Uterus (tissue), 4 donors: ENCODE data around the gene SLC38A2. TPM values are rescaled to one million over a fixed set of nuclear protein-coding genes. Genes with fewer than 3 reads are reported as not detected.
"Not testable (repeated sequence)": the region's sequence is repeated elsewhere in the genome, so short reads cannot be mapped to it uniquely, and the experiment has no call there.

Experiments
- DNase-seq, 2 donors: peaks; one replicate each; pipeline ENCODE4 v3.0.0-alpha.2; 2019 to 2020
- H3K27ac ChIP-seq, 2 donors: fragments of 200-600 bp; sonication (generic); 1 replicate in 1 of 2; 2 replicates in 1 of 2; pipeline ENCODE4 v1.5.1; 2016 to 2018
- H3K27me3 ChIP-seq, 2 donors: fragments of 200-600 bp; sonication (generic); one replicate each; pipeline ENCODE4 v1.5.1; 2018 to 2019; ENCODE audit warnings: control low read depth in 1 of 2
- H3K36me3 ChIP-seq, 2 donors: fragments of 200-600 bp; sonication (generic); one replicate each; pipeline ENCODE4 v1.5.1; 2019; ENCODE audit warnings: control low read depth in 1 of 2
- H3K4me1 ChIP-seq, 2 donors: fragments of 200-600 bp; sonication (generic); one replicate each; pipeline ENCODE4 v1.5.1; 2018 to 2019; ENCODE audit warnings: control low read depth in 1 of 2
- H3K4me3 ChIP-seq, 2 donors: fragments of 200-600 bp; sonication (generic); 1 replicate in 1 of 2; 2 replicates in 1 of 2; pipeline ENCODE4 v1.5.1; 2018 to 2019; ENCODE audit warnings: mild to moderate bottlenecking in 1 of 2
- H3K9me3 ChIP-seq, 2 donors: fragments of 200-600 bp; sonication (generic); one replicate each; pipeline ENCODE4 v1.5.1; 2019; ENCODE audit warnings: control low read depth in 1 of 2
- POLR2A ChIP-seq, 2 donors: fragments of 450-650 bp; IDR thresholded peaks; one replicate each; pipeline ENCODE4 v1.6.1; 2016; ENCODE audit warnings: antibody characterized with exemption in 2 of 2, mild to moderate bottlenecking in 1 of 2, moderate library complexity in 1 of 2
- intact Hi-C: fragments of 100-400 bp; cut with DNase I; formaldehyde crosslinking; loops from one replicate; pipeline ENCODE4 v1.15.1; 2023; ENCODE audit warnings: low total_unique reads
- total RNA-seq, 4 donors: library from RNA; depleted of rRNA in 3 of 4; stranded (reverse); fragments of >200 nt in 3 of 4; gene quantifications; one replicate each; pipeline versions ENCODE4 v1.1.0 to v1.2.4, GENCODE V29; 2014 to 2023
- TF ChIP-seq, protein P1 (sequence below), 4 experiments: fragments of 200-600 bp in 2 of 4; fragments of 450-650 bp in 2 of 4; sonication (generic) in 2 of 4; IDR thresholded peaks; one replicate each; pipeline ENCODE4 v1.5.1; 2016 to 2019; ENCODE audit warnings: antibody characterized with exemption in 4 of 4, mild to moderate bottlenecking in 2 of 4, moderate library complexity in 1 of 4
- donor health status: DM: yes; HTN: yes; CAD: no.

SLC38A2 gene
- total RNA-seq, 4 donors from 2014 or later: 234 to 487 (median 372) TPM

DNA sequence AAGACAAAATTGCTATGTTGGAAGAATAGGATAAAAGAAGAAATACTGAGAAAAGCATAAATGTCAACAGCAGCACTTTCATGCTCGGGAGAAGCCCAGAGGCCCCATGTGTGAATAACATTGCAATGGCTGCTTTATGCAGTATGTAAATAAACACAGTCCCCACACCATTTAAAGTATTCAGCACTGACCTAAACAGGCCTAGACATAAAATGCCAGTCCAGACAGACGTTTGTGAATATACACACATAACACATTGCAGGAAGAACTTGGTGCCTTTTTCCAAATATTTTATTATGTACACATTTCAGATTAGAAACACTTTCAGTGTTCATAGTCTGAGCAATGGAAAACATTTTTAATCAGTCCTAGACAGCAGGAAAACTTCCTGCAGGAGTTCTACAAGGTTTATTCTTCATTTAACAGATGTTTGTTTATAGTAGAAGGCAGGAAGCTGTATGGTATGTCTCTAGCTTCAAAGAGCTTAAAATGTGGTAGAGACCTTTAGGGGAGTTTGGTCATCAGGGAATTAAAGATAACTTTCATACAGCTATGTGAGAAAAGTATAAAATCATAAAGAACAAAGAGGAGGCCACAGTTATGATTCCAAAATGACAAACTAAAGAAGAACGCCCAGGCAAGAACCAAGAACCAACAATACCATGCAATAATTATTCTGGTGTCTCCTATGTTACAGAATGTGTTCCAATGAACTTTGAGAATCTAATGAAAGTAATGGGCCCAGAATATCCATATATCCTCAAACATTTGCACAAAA lies 30.6 kb upstream of the SLC38A2 start:
- peaks cover 14 to 23% of the 10 kb centered on the region in 2 donors for H3K4me1 ChIP-seq
- peak overlapping the region; percentile 86 to 97 for H3K27ac ChIP-seq
- no peaks in the 10 kb centered on the region for H3K9me3 ChIP-seq
- no peak for DNase-seq
- no peak overlapping the region for H3K4me3 ChIP-seq
- H3K36me3 ChIP-seq: no peaks in the 10 kb centered on the region
- no peaks in the 10 kb centered on the region for H3K27me3 ChIP-seq
- TF ChIP-seq, protein P1, sequence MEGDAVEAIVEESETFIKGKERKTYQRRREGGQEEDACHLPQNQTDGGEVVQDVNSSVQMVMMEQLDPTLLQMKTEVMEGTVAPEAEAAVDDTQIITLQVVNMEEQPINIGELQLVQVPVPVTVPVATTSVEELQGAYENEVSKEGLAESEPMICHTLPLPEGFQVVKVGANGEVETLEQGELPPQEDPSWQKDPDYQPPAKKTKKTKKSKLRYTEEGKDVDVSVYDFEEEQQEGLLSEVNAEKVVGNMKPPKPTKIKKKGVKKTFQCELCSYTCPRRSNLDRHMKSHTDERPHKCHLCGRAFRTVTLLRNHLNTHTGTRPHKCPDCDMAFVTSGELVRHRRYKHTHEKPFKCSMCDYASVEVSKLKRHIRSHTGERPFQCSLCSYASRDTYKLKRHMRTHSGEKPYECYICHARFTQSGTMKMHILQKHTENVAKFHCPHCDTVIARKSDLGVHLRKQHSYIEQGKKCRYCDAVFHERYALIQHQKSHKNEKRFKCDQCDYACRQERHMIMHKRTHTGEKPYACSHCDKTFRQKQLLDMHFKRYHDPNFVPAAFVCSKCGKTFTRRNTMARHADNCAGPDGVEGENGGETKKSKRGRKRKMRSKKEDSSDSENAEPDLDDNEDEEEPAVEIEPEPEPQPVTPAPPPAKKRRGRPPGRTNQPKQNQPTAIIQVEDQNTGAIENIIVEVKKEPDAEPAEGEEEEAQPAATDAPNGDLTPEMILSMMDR (IDR thresholded peaks at IDR 0.05): no peak
- no peak for TF ChIP-seq POLR2A (IDR thresholded peaks at IDR 0.05)
- intact Hi-C loops: loop anchor here (10.0 kb wide), 1 partner anchor 52 kb away; no protein-coding TSS in a partner anchor

DNA sequence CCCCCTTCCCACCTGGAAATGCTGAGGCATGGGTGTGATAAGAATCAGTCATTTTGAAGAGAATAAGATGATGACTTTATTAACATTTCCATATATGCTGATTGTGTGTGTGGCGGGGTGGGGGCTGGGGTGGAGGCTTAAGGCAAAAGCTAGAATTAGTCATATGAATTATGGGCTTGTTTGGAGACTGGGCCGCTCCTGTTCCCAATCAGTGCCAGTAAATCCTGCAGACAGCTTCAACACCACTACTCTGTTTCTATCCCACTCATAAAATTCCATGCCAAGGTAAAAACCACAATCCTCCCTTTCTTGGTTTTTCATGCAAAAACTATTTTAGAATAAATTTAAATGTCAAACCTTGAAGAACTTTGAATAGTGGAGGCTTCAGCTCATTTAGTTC lies 29.9 kb upstream of the SLC38A2 start:
- intact Hi-C loops: loop anchor here (10.0 kb wide), 1 partner anchor 52 kb away; no protein-coding TSS in a partner anchor
- no peaks in the 10 kb centered on the region for H3K9me3 ChIP-seq
- H3K27ac ChIP-seq: peak overlapping the region; percentile 86 to 97
- H3K4me1 ChIP-seq: peaks cover 14 to 23% of the 10 kb centered on the region in 2 donors
- no peaks in the 10 kb centered on the region for H3K36me3 ChIP-seq
- TF ChIP-seq, protein P1 (IDR thresholded peaks at IDR 0.05): no peak
- no peak for TF ChIP-seq POLR2A (IDR thresholded peaks at IDR 0.05)
- DNase-seq: peak; percentile 75 to 91
- no peak overlapping the region for H3K4me3 ChIP-seq
- H3K27me3 ChIP-seq: no peaks in the 10 kb centered on the region

DNA sequence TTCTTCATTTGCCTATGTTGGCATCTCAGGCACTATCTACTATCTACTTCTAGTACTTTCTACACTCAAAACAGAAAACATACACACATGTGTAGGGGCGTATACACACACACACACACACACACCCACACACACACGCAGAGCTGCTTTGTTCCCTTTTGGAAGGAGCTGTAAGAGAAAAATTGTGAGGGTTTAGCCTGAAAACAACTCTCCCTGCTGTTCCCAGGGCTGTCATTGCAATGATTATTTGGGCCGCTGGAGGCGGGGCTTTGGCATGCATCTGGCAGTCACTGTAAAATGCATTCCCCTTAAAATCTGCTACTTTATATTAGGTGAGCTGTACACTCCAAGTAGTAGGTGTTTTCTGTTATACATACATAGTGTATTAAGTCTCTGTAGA lies 29.1 kb upstream of the SLC38A2 start:
- H3K9me3 ChIP-seq: no peaks in the 10 kb centered on the region
- no peak for TF ChIP-seq POLR2A (IDR thresholded peaks at IDR 0.05)
- TF ChIP-seq, protein P1 (IDR thresholded peaks at IDR 0.05): peak; percentile 12 to 47 (median 22)
- DNase-seq: peak; percentile 71 to 73
- no peaks in the 10 kb centered on the region for H3K27me3 ChIP-seq
- peaks cover 14 to 23% of the 10 kb centered on the region in 2 donors for H3K4me1 ChIP-seq
- intact Hi-C loops: loop anchor here (10.0 kb wide), 1 partner anchor 53 kb away; no protein-coding TSS in a partner anchor
- peak overlapping the region; percentile 83 to 97 for H3K27ac ChIP-seq
- H3K36me3 ChIP-seq: no peaks in the 10 kb centered on the region
- no peak overlapping the region for H3K4me3 ChIP-seq

DNA sequence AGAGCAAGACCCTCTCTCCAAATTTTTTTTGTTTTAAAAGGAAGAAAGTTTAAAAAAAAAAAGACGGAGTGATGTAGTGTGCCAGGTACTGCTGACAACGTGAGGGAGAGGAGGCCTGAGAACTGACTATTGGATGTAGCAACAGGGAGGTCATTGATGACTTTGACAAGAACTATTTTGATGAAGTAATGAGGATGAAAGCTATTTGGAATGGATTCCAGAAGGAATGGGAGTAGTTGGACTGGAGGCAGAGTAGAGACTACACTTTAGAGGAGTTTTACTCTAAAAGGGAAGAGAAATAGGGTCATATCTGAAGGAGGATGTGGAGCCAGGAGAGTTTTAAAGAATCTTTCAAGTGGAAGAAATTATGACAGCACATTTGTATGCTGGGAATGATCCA lies 27.8 kb upstream of the SLC38A2 start:
- no peaks in the 10 kb centered on the region for H3K27me3 ChIP-seq
- peak overlapping the region; percentile 83 to 97 for H3K27ac ChIP-seq
- no peaks in the 10 kb centered on the region for H3K36me3 ChIP-seq
- H3K9me3 ChIP-seq: no peaks in the 10 kb centered on the region
- intact Hi-C loops: loop anchor here (10.0 kb wide), 1 partner anchor 54 kb away; no protein-coding TSS in a partner anchor
- no peak for DNase-seq
- TF ChIP-seq, protein P1 (IDR thresholded peaks at IDR 0.05): no peak
- TF ChIP-seq POLR2A (IDR thresholded peaks at IDR 0.05): no peak
- H3K4me1 ChIP-seq: peaks cover 14 to 19% of the 10 kb centered on the region in 2 donors
- no peak overlapping the region for H3K4me3 ChIP-seq

DNA sequence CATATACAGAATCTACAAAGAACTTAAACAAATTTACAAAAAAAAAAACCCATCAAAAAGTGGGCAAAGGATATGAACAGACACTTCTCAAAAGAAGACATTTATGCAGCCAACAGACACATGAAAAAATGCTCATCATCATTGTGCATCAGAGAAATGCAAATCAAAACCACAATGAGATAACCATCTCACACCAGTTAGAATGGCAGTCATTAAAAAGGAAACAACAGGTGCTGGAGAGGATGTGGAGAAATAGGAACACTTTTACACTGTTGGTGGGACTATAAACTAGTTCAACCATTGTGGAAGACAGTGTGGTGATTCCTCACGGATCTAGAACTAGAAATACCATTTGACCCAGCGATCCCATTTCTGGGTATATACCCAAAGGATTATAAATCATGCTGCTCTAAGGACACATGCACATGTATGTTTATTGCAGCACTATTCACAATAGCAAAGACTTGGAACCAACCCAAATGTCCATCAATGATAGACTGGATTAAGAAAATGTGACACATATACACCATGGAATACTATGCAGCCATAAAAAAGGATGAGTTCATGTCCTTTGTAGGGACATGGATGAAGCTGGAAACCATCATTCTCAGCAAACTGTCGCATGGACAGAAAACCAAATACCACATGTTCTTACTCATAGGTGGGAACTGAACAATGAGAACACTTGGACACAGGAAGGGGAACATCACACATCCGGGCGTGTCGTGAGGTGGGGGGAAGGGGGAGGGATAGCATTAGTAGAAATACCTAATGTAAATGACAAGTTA lies 27.1 kb upstream of the SLC38A2 start:
- not testable (repeated sequence) for H3K36me3 ChIP-seq, H3K27me3 ChIP-seq, H3K9me3 ChIP-seq, DNase-seq, H3K4me3 ChIP-seq
- peak overlapping the region; percentile 83 to 97 for H3K27ac ChIP-seq
- H3K4me1 ChIP-seq: peaks cover 12 to 18% of the 10 kb centered on the region in 2 donors
- intact Hi-C loops: loop anchor here (10.0 kb wide), 1 partner anchor 55 kb away; no protein-coding TSS in a partner anchor
